Placental pericyte (primary cell): ENCODE results near the gene COL3A1. TPM values are rescaled to one million over a fixed set of nuclear protein-coding genes. Genes with fewer than 3 reads are reported as not detected.

Experiments
- small RNA-seq: library from RNA; depleted of rRNA; stranded (forward); fragments of <200 nt; gene quantifications from one replicate; pipeline ENCODE3, GENCODE V24; 2012; ENCODE audit warnings: low replicate concordance
- total RNA-seq: library from RNA; depleted of rRNA; stranded (reverse); fragments of >200 nt; gene quantifications from 2 replicates; pipeline ENCODE4 v1.2.3, GENCODE V29; 2012

The COL3A1 gene
- 1,404 and 7,536 TPM in 2 replicates for total RNA-seq

GRCh38 chr2:188974164-188974563 lies at the start of gene COL3A1:
COL3A1 (plus strand) TSS chr2:188974373; CDS start chr2:188974490, 117 bp downstream.

Small RNA genes within 50 kb of the gene (small RNA-seq; reads per million reads assigned to genes)
- 11.8 reads per million, percentile 95 among the genes with 10 or more reads in this experiment for gene MIR1245A

Other genes with a start within 250 kb of the COL3A1 start
- 421 and 595 TPM in 2 replicates for gene COL5A2, start 205.4 kb downstream of the COL3A1 start, total RNA-seq